Measurements from ENCODE around the gene CRYBB2. TPM values are rescaled to one million over a fixed set of nuclear protein-coding genes. Genes with fewer than 3 reads are reported as not detected.

The CRYBB2 gene
- total RNA-seq, 1 donor from 2014 or later: not detected

DNA sequence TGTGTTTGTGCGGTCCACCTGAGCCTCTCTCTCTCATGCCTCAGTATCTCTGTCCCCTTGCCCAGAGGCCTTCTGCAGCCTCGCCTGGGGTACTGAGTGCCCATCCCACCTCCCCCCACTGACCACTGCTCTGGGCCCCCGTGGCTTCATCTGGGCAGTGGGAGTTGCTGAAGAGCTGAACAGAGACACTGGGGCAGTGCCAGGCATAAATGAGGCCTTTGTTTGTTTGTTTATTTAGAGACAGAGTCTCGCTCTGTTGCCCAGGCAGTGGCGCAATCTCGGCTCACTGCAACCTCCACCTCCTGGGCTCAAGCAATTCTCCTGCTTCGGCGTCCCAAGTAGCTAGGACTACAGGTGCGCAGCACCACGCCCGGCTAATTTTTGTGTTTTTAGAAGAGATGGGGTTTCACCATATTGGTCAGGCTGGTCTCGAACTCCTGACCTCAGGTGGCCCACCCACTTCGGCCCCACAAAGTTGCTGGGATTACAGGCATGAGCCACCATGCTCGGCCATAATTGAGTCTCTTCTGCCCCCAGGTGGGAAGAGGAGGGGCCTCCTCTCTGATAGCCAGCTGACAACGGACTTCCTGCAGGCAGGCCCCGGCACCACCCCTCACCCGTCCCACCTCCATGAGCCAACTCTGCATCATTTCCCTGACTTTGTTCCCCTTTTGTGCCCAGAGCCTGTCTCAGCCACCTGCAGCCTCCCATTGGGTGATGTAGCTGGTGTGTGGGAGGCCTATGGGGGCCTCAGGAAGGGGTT is 10.5 kb upstream of the CRYBB2 start:
- no peak for TF ChIP-seq EZH2 (IDR thresholded peaks at IDR 0.05)
- no peak for TF ChIP-seq CTCF (IDR thresholded peaks at IDR 0.05)
- TF ChIP-seq EZH2phosphoT487 (IDR thresholded peaks at IDR 0.05): no peak
- no peaks in the 10 kb centered on the region for H3K36me3 Mint-ChIP-seq
- no peaks in the 10 kb centered on the region for H3K27me3 ChIP-seq
- no peak overlapping the region for H3K9ac ChIP-seq
- H3K4me3 Mint-ChIP-seq: no peak overlapping the region
- H3K27ac ChIP-seq: no peak overlapping the region
- DNase-seq (ENCODE audit: low spot score): no peak
- no peaks in the 10 kb centered on the region for H3K9me3 Mint-ChIP-seq
- H3F3A ChIP-seq (ENCODE audit: low read depth): no peaks in the 10 kb centered on the region
- H3K4me3 ChIP-seq: no peak overlapping the region
- H3K27me3 Mint-ChIP-seq (ENCODE audit: insufficient read depth, low read depth): no peaks in the 10 kb centered on the region
- no peaks in the 10 kb centered on the region for H3K79me2 ChIP-seq (ENCODE audit: low read depth)
- no peaks in the 10 kb centered on the region for H3K4me1 Mint-ChIP-seq
- H2AFZ ChIP-seq (replicated peaks): no peak overlapping the region
- no peaks in the 10 kb centered on the region for H3K9me3 ChIP-seq (ENCODE audit: low read depth)
- no peak overlapping the region for H3K4me2 ChIP-seq
- H3K4me1 ChIP-seq: no peaks in the 10 kb centered on the region
- H4K20me1 ChIP-seq (ENCODE audit: low read depth): no peaks in the 10 kb centered on the region
- H3K27ac Mint-ChIP-seq: no peak overlapping the region
- no peaks in the 10 kb centered on the region for H3K36me3 ChIP-seq

DNA sequence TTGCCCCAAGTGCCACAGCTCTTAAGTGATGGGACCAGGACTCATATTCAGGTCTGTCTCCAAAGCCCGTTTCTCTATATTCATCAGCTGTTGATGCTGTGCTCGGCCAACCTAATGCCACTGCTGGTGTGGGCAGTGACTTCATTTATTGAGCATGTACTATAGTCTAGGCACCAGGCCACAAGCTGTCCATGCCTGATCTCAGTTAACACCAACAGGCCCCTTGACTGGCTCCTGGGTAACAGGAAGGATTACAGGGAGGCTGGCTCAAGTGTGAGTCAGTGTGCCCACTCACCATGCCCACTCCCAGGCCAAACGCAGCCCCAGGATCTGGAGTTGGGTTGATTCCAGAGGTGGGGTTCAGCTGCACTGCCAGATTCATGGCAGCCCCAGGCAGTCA is 8.6 kb upstream of the CRYBB2 start:
- Mint-ChIP-seq H3K9me3 (peaks cover 2% of the 10 kb centered on the region), H3K36me3 (no peaks in the 10 kb centered on the region), H3K27me3 (ENCODE audit: insufficient read depth, low read depth) (peaks cover 3% of the 10 kb centered on the region), H3K27ac (no peak overlapping the region), H3K4me3 (no peak overlapping the region), H3K4me1 (no peaks in the 10 kb centered on the region)
- no peaks in the 10 kb centered on the region for H3K9me3 ChIP-seq (ENCODE audit: low read depth)
- H3K27ac ChIP-seq: no peak overlapping the region
- DNase-seq (ENCODE audit: low spot score): no peak
- no peak for TF ChIP-seq EZH2 (IDR thresholded peaks at IDR 0.05)
- TF ChIP-seq EZH2phosphoT487 (IDR thresholded peaks at IDR 0.05): no peak
- no peaks in the 10 kb centered on the region for H3F3A ChIP-seq (ENCODE audit: low read depth)
- H3K36me3 ChIP-seq: no peaks in the 10 kb centered on the region
- no peak overlapping the region for H3K4me3 ChIP-seq
- H3K27me3 ChIP-seq: no peaks in the 10 kb centered on the region
- no peaks in the 10 kb centered on the region for H3K4me1 ChIP-seq
- no peak overlapping the region for H3K9ac ChIP-seq
- H3K4me2 ChIP-seq: no peak overlapping the region
- no peaks in the 10 kb centered on the region for H4K20me1 ChIP-seq (ENCODE audit: low read depth)
- H3K79me2 ChIP-seq (ENCODE audit: low read depth): no peaks in the 10 kb centered on the region
- H2AFZ ChIP-seq (replicated peaks): no peak overlapping the region

GRCh38 chr22:25212337-25212736 is 7.1 kb upstream of the CRYBB2 start:
- no peak for TF ChIP-seq EZH2phosphoT487 (IDR thresholded peaks at IDR 0.05)
- TF ChIP-seq EZH2 (IDR thresholded peaks at IDR 0.05): no peak
- TF ChIP-seq CTCF (IDR thresholded peaks at IDR 0.05): no peak
- no peaks in the 10 kb centered on the region for H3K9me3 ChIP-seq (ENCODE audit: low read depth)
- no peak overlapping the region for H3K27ac ChIP-seq
- Mint-ChIP-seq H3K9me3 (peaks cover 4% of the 10 kb centered on the region), H3K27ac (no peak overlapping the region), H3K27me3 (ENCODE audit: insufficient read depth, low read depth) (peaks cover 3% of the 10 kb centered on the region), H3K36me3 (no peaks in the 10 kb centered on the region), H3K4me3 (no peak overlapping the region), H3K4me1 (no peaks in the 10 kb centered on the region)
- H3K9ac ChIP-seq: no peak overlapping the region
- no peaks in the 10 kb centered on the region for H3K36me3 ChIP-seq
- H3K4me3 ChIP-seq: no peak overlapping the region
- H3K79me2 ChIP-seq (ENCODE audit: low read depth): no peaks in the 10 kb centered on the region
- H4K20me1 ChIP-seq (ENCODE audit: low read depth): no peaks in the 10 kb centered on the region
- DNase-seq (ENCODE audit: low spot score): no peak
- no peaks in the 10 kb centered on the region for H3F3A ChIP-seq (ENCODE audit: low read depth)
- no peak overlapping the region for H3K4me2 ChIP-seq
- H2AFZ ChIP-seq (replicated peaks): peak overlapping the region; percentile 58
- no peaks in the 10 kb centered on the region for H3K27me3 ChIP-seq
- no peaks in the 10 kb centered on the region for H3K4me1 ChIP-seq

- Mint-ChIP-seq H3K36me3 (no peaks in the 10 kb centered on the region), H3K9me3 (peaks cover 4% of the 10 kb centered on the region), H3K4me1 (no peaks in the 10 kb centered on the region), H3K4me3 (no peak overlapping the region), H3K27me3 (ENCODE audit: insufficient read depth, low read depth) (peaks cover 3% of the 10 kb centered on the region), H3K27ac (no peak overlapping the region)
- Histone ChIP-seq H3K4me1 (no peaks in the 10 kb centered on the region), H2AFZ (replicated peaks) (no peak overlapping the region), H3K27me3 (no peaks in the 10 kb centered on the region), H3K27ac (no peak overlapping the region), H3K79me2 (ENCODE audit: low read depth) (no peaks in the 10 kb centered on the region), H3K9me3 (ENCODE audit: low read depth) (no peaks in the 10 kb centered on the region), H3K36me3 (no peaks in the 10 kb centered on the region), H3K9ac (no peak overlapping the region), H4K20me1 (ENCODE audit: low read depth) (no peaks in the 10 kb centered on the region), H3K4me2 (no peak overlapping the region), H3F3A (ENCODE audit: low read depth) (no peaks in the 10 kb centered on the region), H3K4me3 (no peak overlapping the region)
- no peak for TF ChIP-seq EZH2phosphoT487 (IDR thresholded peaks at IDR 0.05)
- TF ChIP-seq EZH2 (IDR thresholded peaks at IDR 0.05): no peak
- no peak for TF ChIP-seq CTCF (IDR thresholded peaks at IDR 0.05)
- DNase-seq (ENCODE audit: low spot score): no peak
These were observed 6.2 kb upstream of the CRYBB2 start for GRCh38 chr22:25213221-25213620.
